Activated T-cell treated with anti-CD3 and anti-CD28 coated beads, Interleukin-2, amount 50 U/mL, for 1 hour (primary cell): Measurements from ENCODE around the gene WBP2.
"Not testable (repeated sequence)": the region's sequence is repeated elsewhere in the genome, so short reads cannot be mapped to it uniquely, and the experiment has no call there.

Source experiments
- DNase-seq: peaks from one replicate; pipeline ENCODE4 v3.0.0-alpha.2; 2020

Gene WBP2

GRCh38 chr17:75812096-75813013 lies 42.8 kb downstream of the WBP2 start:
- DNase-seq = no peak

- DNase-seq = no peak
These were observed 44.0 kb downstream of the WBP2 start for GRCh38 chr17:75811174-75811573.

GRCh38 chr17:75810756-75811155 lies 44.4 kb downstream of the WBP2 start:
- not testable (repeated sequence) for DNase-seq

DNA sequence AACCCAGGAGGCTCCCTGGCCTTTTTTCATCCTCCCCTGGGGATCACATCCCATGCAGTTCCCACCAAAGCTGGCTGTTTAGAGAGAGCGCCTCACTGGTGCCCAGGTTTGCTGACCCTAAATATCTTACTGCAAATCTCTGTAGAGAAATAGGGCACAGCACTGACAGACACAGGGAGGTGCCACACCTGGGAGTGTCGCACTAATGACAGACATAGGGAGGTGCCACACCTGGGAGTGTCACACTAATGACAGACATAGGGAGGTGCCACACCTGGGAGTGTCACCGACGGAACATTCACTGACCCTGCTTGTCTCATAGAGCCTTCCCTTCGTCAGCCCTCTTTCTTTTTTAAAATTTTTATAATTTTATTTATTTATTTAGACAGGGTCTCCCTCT lies 44.9 kb downstream of the WBP2 start:
- no peak for DNase-seq

GRCh38 chr17:75809631-75810111 lies 45.5 kb downstream of the WBP2 start:
- no peak for DNase-seq

DNA sequence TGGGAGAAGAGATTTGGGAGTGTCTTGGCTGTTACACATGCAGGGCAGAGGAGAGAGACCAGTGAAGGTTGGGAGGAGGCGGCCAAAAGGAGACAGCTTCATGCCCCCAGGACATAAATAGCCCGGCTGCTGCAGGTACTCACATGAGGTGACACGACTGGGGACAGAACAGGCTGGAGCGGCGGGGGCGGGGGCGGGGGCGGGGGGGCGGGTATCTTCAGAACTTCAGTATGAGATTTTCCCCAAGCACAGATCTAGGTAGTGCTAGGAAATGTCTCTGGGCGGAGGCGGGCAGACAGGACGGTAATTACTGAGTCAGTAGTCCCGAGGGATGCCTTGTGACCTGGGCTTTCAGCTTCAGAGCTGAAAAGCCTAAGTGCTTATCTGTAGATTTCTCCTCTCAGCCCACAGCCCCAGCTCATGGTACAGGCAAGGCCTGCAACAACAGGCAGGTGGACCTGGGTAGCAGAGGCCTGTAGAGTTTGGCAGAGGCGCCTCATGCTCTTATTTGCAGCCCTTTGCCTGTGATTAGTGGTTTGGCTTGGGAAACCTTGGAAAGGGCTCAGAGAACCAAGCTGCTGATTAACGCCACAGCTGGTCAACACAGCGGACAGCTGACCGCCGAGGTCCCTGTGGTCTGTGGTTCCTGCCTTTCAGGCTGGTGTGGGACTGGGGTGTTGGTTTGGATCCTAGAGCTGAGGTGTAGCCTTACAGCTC lies 46.1 kb downstream of the WBP2 start:
- no peak for DNase-seq

DNA sequence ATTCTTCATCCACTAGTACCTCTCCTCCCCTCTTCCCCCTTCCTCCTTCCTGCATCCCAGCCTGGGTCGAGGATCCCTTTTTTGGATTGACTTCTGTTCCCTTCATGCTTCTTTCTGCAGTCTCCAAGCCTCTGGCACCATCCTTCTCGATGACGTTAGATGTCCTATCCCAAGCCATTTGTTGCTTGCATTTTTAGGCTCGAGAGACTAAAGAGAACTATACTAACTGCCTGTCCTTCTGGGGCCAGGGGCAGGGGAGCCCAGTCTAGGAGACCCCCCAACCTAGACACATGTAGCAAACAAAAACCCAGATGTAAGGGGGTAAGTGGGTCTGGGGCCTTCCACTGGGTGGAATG lies 46.6 kb downstream of the WBP2 start:
- no peak for DNase-seq

GRCh38 chr17:75807861-75808260 lies 47.3 kb downstream of the WBP2 start:
- no peak for DNase-seq

- DNase-seq = no peak
These were observed 48.2 kb downstream of the WBP2 start for GRCh38 chr17:75806822-75807500.

GRCh38 chr17:75803883-75804282 lies 51.3 kb downstream of the WBP2 start:
- DNase-seq = no peak

GRCh38 chr17:75799402-75799801 lies 55.7 kb downstream of the WBP2 start:
- no peak for DNase-seq

- no peak for DNase-seq
These were observed 59.1 kb downstream of the WBP2 start for GRCh38 chr17:75795820-75796607.
